ENCODE data around the gene PACS1.

PACS1 gene

GRCh38 chr11:66219846-66220565, 149.9 kb downstream of the PACS1 start:
- TF ChIP-seq, protein P1, sequence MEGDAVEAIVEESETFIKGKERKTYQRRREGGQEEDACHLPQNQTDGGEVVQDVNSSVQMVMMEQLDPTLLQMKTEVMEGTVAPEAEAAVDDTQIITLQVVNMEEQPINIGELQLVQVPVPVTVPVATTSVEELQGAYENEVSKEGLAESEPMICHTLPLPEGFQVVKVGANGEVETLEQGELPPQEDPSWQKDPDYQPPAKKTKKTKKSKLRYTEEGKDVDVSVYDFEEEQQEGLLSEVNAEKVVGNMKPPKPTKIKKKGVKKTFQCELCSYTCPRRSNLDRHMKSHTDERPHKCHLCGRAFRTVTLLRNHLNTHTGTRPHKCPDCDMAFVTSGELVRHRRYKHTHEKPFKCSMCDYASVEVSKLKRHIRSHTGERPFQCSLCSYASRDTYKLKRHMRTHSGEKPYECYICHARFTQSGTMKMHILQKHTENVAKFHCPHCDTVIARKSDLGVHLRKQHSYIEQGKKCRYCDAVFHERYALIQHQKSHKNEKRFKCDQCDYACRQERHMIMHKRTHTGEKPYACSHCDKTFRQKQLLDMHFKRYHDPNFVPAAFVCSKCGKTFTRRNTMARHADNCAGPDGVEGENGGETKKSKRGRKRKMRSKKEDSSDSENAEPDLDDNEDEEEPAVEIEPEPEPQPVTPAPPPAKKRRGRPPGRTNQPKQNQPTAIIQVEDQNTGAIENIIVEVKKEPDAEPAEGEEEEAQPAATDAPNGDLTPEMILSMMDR (IDR thresholded peaks at IDR 0.05; ENCODE audit: low read depth, low read length) = no peak
- no peak overlapping the region for H3K4me3 ChIP-seq (replicated peaks in 1 of 2; ENCODE audit: low read depth in 2 of 2, low read length in 2 of 2)
- no peak for DNase-seq (ENCODE audit: low read depth in 2 of 2)

- no peak overlapping the region for H3K4me3 ChIP-seq (replicated peaks in 1 of 2; ENCODE audit: low read depth in 2 of 2, low read length in 2 of 2)
- no peak for DNase-seq (ENCODE audit: low read depth in 2 of 2)
- TF ChIP-seq, protein P1 (IDR thresholded peaks at IDR 0.05; ENCODE audit: low read depth, low read length) = no peak
These were observed 150.5 kb downstream of the PACS1 start for GRCh38 chr11:66220566-66220935.

- TF ChIP-seq, protein P1 (IDR thresholded peaks at IDR 0.05; ENCODE audit: low read depth, low read length) = no peak
- H3K4me3 ChIP-seq (replicated peaks in 1 of 2; ENCODE audit: low read depth in 2 of 2, low read length in 2 of 2) = no peak overlapping the region
- no peak for DNase-seq (ENCODE audit: low read depth in 2 of 2)
These were observed 150.9 kb downstream of the PACS1 start for GRCh38 chr11:66221012-66221411.

GRCh38 chr11:66221726-66222236, 151.7 kb downstream of the PACS1 start:
- DNase-seq (ENCODE audit: low read depth in 2 of 2) = peak in 1 of 2 donors; percentile 4
- TF ChIP-seq, protein P1 (IDR thresholded peaks at IDR 0.05; ENCODE audit: low read depth, low read length) = no peak
- H3K4me3 ChIP-seq (replicated peaks in 1 of 2; ENCODE audit: low read depth in 2 of 2, low read length in 2 of 2) = no peak overlapping the region

DNA sequence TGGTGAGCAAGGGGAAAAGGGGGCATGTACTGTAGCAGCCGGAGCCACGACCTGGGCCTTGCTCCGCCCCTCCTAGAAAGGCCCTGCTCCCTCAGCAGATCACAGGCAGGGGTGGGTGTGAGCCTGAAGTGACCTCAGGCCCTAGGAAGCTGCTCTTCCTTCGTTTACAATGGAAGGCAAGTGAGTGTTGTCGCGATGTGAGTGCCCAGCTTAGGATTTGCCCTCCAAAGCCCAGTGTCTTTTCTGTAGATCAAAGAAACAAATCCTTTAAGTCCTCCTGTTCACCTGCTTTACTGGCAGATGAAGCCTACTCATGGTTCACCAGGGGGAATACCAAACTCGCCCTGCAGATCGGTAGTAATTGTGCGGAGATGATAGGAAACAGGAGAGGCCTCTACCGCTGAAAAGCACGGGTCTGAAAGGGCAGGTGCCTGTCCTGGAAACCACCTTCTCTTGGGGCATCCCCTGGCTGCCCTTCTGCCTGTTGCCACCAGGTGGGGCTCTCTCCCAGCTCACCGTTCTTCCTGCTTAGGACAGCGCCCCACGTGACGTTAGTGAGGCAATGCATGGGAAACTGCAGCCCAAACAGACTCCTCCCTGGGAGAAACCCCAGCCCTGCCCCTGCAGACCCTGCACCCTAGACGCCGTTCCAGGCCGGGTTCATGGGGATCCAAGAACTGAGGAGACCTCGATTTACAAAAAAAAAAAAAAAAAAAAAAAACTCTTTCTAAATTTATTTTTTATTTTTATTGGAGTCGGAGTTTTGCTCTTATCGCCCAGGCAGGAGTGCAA, 152.5 kb downstream of the PACS1 start:
- peak; percentile 93 to 94 for DNase-seq (ENCODE audit: low read depth in 2 of 2)
- TF ChIP-seq, protein P1 (IDR thresholded peaks at IDR 0.05; ENCODE audit: low read depth, low read length) = peak; percentile 100
- H3K4me3 ChIP-seq (replicated peaks in 1 of 2; ENCODE audit: low read depth in 2 of 2, low read length in 2 of 2) = no peak overlapping the region

DNA sequence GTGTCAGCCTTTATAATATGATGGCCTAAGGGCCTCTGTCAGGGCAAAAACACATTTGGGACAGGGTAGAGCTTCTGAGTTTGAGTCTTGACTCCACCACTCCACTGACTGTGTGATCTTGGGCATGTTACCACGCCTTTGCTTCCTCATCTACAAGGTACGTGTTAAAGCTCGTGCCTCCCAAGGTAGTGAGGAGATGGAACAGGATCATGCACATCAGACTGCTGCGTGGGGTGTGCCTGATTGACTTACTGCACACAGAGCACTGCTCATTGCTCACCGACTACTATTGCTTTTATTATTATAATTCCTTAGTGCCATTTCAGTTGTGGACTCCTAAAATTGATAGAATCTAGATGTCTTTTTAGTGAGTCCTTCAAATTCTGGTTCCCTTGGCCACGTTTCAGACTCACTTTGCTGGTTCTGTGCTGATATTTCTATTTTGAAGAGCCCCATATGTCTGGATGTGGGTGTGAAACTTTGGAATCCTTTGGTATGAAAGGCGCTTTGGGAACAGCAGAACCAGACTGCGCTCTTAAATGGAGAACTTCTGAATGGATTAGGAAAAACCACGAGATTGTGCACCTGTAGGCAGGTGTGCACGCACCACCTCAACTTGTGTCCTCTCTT, 154.3 kb downstream of the PACS1 start:
- TF ChIP-seq, protein P1 (IDR thresholded peaks at IDR 0.05; ENCODE audit: low read depth, low read length) = no peak
- DNase-seq (ENCODE audit: low read depth in 2 of 2) = no peak
- H3K4me3 ChIP-seq (replicated peaks in 1 of 2; ENCODE audit: low read depth in 2 of 2, low read length in 2 of 2) = no peak overlapping the region
